HAP-1 (cell line): Measurements from ENCODE around the gene SVIL.
"Not testable (repeated sequence)": the region's sequence is repeated elsewhere in the genome, so short reads cannot be mapped to it uniquely, and the experiment has no call there.

Source experiments
- DNase-seq, 2 experiments: peaks; one replicate each; pipeline ENCODE4 v3.0.0-alpha.2; 2016 to 2020; ENCODE audit warnings: low spot score in 2 of 2
- H3K27me3 ChIP-seq: fragments of 250-450 bp; sonication (Bioruptor Pico); 2 replicates; pipeline ENCODE4 v1.5.1; 2020; ENCODE audit warnings: low read depth, mild to moderate bottlenecking, moderate library complexity
- H3K36me3 ChIP-seq: fragments of 250-450 bp; sonication (Bioruptor Pico); replicated peaks from 2 replicates; pipeline ENCODE4 v1.5.1; 2020; ENCODE audit warnings: mild to moderate bottlenecking
- H3K4me1 ChIP-seq: fragments of 250-450 bp; sonication (Bioruptor Pico); 2 replicates; pipeline ENCODE4 v1.5.1; 2020; ENCODE audit warnings: mild to moderate bottlenecking
- H3K4me3 ChIP-seq: fragments of 250-450 bp; sonication (Bioruptor Pico); 2 replicates; pipeline ENCODE4 v1.5.1; 2020; ENCODE audit warnings: mild to moderate bottlenecking, moderate library complexity
- H3K9me3 ChIP-seq: fragments of 250-450 bp; sonication (Bioruptor Pico); 2 replicates; pipeline ENCODE4 v1.5.1; 2020; ENCODE audit warnings: mild to moderate bottlenecking, moderate library complexity
- in situ Hi-C: fragments of 300-500 bp; cut with MboI; formaldehyde crosslinking; loops from 3 replicates; pipeline ENCODE4 v1.14.3; 2020; ENCODE audit warnings: low sequenced_read_pairs, inconsistent platforms, mixed read lengths

SVIL gene

DNA sequence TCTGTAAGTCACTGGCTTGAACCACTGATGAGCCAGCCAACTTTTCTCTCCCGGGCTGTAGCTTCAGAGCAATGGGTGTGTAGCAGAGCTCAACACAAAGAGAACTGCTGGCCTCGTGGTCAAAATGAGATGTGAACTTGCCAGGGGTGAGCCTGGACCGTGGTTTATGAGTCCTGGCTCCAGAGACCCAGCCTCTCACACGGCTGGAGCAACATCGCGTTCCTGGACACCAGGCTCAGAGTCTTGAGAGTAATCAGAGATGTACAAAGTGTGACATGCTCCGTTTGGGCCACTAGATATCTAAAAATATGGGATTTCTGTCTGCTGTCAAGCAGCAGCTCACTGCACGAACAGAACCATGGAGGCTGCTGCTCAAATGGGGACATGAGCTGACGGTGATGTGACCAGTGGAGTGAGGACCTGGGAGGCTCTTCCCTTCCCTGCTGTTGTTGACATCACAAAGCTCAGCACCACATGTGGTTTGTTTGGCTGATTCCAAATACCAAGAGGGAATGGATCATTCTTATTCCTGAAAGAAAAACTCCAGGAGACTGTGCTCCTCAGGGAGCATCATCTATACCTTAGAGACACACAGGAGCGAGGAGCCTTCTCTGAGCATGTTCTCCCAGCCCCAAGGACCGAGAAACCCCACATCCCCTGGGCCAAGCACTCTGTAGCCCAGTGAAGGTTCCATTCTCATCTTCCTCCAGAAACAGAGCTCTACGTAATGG is 9.2 kb upstream of the SVIL start:
- in situ Hi-C loops: no loop called here
- Histone ChIP-seq H3K36me3 (no peaks in the 10 kb centered on the region), H3K27me3 (no peaks in the 10 kb centered on the region), H3K4me1 (peaks cover 7% of the 10 kb centered on the region), H3K4me3 (no peak overlapping the region), H3K9me3 (no peaks in the 10 kb centered on the region)
- no peak for DNase-seq

DNA sequence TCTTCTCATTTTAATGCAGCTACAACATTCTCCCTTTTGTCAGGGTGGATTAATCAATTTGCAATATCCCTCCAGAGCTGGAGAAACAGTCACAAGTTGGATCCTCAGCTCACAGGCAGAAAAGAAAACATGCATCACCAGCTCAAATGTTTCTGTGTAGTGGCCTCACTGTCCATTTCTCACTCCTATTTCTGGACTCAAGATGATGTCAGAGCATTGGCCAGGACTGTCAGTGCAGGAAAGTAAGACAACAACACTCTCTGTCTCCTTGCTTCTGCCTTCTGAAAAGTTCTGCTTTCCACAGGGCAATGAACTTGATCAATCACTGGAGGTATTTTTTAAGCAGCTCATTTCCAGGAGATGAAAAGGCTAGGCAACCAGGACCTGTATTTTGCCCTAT is 8.2 kb upstream of the SVIL start:
- no peak overlapping the region for H3K4me3 ChIP-seq
- peaks cover 7% of the 10 kb centered on the region for H3K4me1 ChIP-seq
- H3K9me3 ChIP-seq: no peaks in the 10 kb centered on the region
- no peaks in the 10 kb centered on the region for H3K36me3 ChIP-seq
- in situ Hi-C loops: no loop called here
- no peaks in the 10 kb centered on the region for H3K27me3 ChIP-seq
- no peak for DNase-seq

DNA sequence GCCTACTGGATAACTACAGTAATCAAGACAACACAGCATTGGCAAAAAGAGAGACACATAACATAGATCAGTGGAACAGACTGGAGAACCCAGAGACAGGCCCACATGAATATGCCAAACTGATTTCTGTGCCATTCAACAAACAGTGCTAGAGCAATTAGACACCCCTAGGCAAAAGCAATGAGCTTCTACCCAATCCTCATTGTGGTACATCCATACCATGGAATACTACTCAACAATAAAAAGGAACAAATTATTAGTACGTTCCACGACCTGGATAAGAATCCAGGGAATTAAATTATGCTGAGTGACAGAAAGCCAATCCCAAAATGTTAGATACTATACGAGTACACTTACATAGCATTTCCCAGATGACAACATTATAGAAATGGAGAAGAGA is 2.8 kb upstream of the SVIL start:
- in situ Hi-C loops: no loop called here
- H3K4me3 ChIP-seq: no peak overlapping the region
- no peak for DNase-seq
- no peaks in the 10 kb centered on the region for H3K27me3 ChIP-seq
- no peaks in the 10 kb centered on the region for H3K36me3 ChIP-seq
- no peaks in the 10 kb centered on the region for H3K9me3 ChIP-seq
- peaks cover 16% of the 10 kb centered on the region for H3K4me1 ChIP-seq

GRCh38 chr10:29636178-29636577 is 1.4 kb upstream of the SVIL start:
- no peaks in the 10 kb centered on the region for H3K27me3 ChIP-seq
- no peaks in the 10 kb centered on the region for H3K36me3 ChIP-seq
- H3K4me1 ChIP-seq: peaks cover 16% of the 10 kb centered on the region
- no peak overlapping the region for H3K4me3 ChIP-seq
- H3K9me3 ChIP-seq: no peaks in the 10 kb centered on the region
- in situ Hi-C loops: no loop called here
- peak in 1 of 2 experiments; percentile 47 for DNase-seq

- no peak for DNase-seq
- H3K4me3 ChIP-seq: no peak overlapping the region
Observed at GRCh38 chr10:29635711-29636144, 957 bp upstream of the SVIL start.

DNA sequence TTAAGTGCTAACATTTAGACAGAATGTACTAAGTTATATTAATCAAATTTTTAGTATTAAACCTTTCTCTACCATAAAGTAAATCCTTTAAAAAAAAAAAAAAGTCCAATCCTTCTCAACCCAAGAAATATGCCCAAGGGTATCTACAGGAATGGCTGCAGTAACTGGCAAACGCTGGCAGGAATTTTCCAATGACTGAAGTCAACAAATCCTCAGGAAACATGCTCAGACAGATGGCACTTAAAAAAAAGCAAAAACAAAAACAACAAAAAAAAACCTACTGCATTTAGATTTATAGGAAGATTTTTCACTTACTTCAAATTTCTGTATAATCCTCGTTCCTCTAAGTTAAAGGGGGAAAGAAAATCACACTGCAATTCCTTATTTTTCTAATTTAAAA is 666 bp downstream of the SVIL start:
- no peaks in the 10 kb centered on the region for H3K9me3 ChIP-seq
- peaks cover 16% of the 10 kb centered on the region for H3K4me1 ChIP-seq
- no peak overlapping the region for H3K4me3 ChIP-seq
- no peak for DNase-seq
- no peaks in the 10 kb centered on the region for H3K27me3 ChIP-seq
- in situ Hi-C loops: no loop called here
- no peaks in the 10 kb centered on the region for H3K36me3 ChIP-seq

More at GRCh38 chr10:29635711-29636144, 957 bp upstream of the SVIL start:
- Histone ChIP-seq H3K36me3 (no peaks in the 10 kb centered on the region), H3K9me3 (no peaks in the 10 kb centered on the region), H3K4me1 (peaks cover 16% of the 10 kb centered on the region), H3K27me3 (no peaks in the 10 kb centered on the region)
- in situ Hi-C loops: no loop called here

DNA sequence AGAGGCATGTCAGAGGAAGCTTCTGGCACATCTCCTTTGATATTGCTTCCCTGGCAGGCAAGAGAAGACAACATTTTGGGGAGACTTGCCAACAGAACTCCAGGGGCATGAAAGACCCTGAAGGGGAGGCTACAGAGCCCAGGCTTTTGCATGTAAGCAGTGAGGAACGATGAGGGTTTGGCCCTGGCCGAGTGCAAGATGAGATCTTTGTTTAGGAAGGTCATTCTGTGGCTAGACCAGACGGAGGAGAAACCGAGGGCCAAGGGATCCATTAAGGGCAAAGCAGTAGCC is 3.8 kb downstream of the SVIL start:
- H3K36me3 ChIP-seq: no peaks in the 10 kb centered on the region
- no peak for DNase-seq
- H3K4me3 ChIP-seq: no peak overlapping the region
- H3K27me3 ChIP-seq: no peaks in the 10 kb centered on the region
- in situ Hi-C loops: no loop called here
- peaks cover 12% of the 10 kb centered on the region for H3K4me1 ChIP-seq
- H3K9me3 ChIP-seq: no peaks in the 10 kb centered on the region

GRCh38 chr10:29630205-29631048 is 4.3 kb downstream of the SVIL start:
- Histone ChIP-seq H3K36me3 (no peaks in the 10 kb centered on the region), H3K27me3 (no peaks in the 10 kb centered on the region), H3K4me3 (no peak overlapping the region), H3K9me3 (no peaks in the 10 kb centered on the region), H3K4me1 (peaks cover 8% of the 10 kb centered on the region)
- in situ Hi-C loops: no loop called here
- no peak for DNase-seq

GRCh38 chr10:29628912-29629526 is 5.8 kb downstream of the SVIL start:
- Histone ChIP-seq H3K4me1 (peaks cover 4% of the 10 kb centered on the region), H3K9me3 (no peaks in the 10 kb centered on the region), H3K4me3 (no peak overlapping the region), H3K36me3 (no peaks in the 10 kb centered on the region), H3K27me3 (no peaks in the 10 kb centered on the region)
- DNase-seq: no peak
- in situ Hi-C loops: no loop called here

DNA sequence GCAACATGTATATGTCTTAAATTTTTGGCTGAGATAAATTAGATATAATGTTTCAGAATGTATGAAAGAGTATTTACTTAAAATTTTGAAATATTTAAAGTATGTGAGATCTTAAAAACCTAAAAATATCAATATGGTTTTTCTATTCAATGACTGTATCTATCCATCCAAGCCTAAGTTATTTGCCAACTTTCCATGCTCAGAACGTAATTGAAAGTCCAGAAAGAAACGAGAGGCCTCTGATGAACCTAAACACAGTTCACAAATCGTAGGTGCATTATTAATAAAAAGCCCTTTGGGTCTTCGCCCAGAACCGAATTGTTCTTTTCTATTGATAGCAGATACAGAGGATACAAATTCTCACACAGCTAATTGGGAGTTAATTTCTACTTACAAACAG is 6.5 kb downstream of the SVIL start:
- H3K9me3 ChIP-seq: no peaks in the 10 kb centered on the region
- no peaks in the 10 kb centered on the region for H3K36me3 ChIP-seq
- no peak overlapping the region for H3K4me3 ChIP-seq
- in situ Hi-C loops: no loop called here
- H3K4me1 ChIP-seq: no peaks in the 10 kb centered on the region
- DNase-seq: no peak
- no peaks in the 10 kb centered on the region for H3K27me3 ChIP-seq

DNA sequence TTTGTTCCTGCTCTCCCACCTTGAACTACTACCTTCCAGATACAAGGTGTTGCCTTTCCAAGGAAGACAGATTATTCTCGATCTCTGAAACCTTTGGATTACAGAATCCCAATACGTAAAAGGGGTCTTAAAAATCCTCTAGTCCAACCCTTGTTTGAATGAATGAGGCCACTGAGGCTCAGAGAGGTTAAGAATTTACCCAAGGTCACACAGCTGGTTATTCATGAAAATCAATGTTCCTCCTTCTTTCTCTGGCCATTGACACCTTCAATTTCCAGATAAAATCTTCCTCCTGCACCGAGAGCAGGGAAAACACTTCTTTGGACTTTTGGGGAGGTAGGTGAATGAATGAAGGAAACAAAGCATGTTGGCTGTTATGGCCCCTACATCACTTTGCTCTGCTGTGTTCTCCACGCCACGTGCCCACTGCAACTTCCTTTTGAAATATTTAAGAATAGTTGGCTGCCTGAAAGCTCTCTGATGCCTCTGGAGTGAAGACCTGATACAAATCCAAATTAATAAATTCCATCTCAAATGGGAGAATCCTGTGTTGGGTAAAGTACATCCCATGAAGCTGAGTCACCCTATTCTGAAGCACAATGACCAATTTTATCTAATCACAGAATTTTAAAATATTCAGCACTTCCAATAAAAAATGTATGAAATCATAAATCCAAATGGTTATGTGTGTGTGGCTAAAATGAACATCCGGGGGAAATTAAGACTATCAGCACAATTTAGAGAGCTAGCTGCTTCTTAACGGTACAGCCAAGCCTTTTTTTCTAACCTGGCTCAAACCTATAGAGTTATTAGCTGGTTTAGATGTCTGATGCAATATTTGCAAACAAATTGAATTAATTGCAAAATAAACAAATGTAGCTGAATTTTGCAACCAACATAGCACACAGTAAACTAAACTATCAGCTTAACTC is 7.3 kb downstream of the SVIL start:
- no peak overlapping the region for H3K4me3 ChIP-seq
- H3K36me3 ChIP-seq: no peaks in the 10 kb centered on the region
- no peaks in the 10 kb centered on the region for H3K4me1 ChIP-seq
- no peaks in the 10 kb centered on the region for H3K9me3 ChIP-seq
- in situ Hi-C loops: no loop called here
- no peaks in the 10 kb centered on the region for H3K27me3 ChIP-seq
- DNase-seq: no peak

- H3K4me3 ChIP-seq, H3K4me1 ChIP-seq, H3K27me3 ChIP-seq, H3K36me3 ChIP-seq, H3K9me3 ChIP-seq, in situ Hi-C loops, DNase-seq: not testable (repeated sequence)
Observed at GRCh38 chr10:29624357-29624756, 10.4 kb downstream of the SVIL start.

DNA sequence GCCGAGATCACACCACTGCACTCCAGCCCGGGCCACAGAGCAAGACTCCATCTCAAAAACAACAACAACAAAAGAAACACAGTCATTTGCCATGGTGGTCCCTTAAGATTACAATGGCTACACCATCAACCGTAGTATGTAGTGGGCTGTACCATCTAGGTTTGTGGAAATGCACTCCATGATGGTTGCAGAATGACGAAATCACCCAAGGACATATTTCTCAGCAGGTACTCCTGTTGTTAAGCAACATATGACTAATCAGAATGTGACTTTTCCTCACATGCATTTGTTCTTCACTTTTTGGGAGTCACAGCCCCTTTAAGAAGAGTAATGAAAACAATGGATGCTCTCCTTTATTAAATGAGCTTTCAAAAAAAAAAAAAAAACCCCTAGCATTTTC is 11.0 kb downstream of the SVIL start:
- in situ Hi-C loops: no loop called here
- Histone ChIP-seq H3K36me3 (no peaks in the 10 kb centered on the region), H3K4me1 (peaks cover 7% of the 10 kb centered on the region), H3K9me3 (no peaks in the 10 kb centered on the region), H3K4me3 (no peak overlapping the region), H3K27me3 (no peaks in the 10 kb centered on the region)
- DNase-seq: no peak
